ENCODE data around the gene GJD3.

GRCh38 chr17:40354221-40355122 is 10.1 kb downstream of the GJD3 start:
- no peak for TF ChIP-seq CTCF (conservative IDR thresholded peaks at IDR 0.05; ENCODE audit: low read length)
- TF ChIP-seq EZH2phosphoT487 (IDR thresholded peaks at IDR 0.05; ENCODE audit: borderline replicate concordance, low read depth, low read length), result no peak

Data from OCI-LY7 (cell line).